ENCODE data around the gene DLGAP5.

Gene DLGAP5

DNA sequence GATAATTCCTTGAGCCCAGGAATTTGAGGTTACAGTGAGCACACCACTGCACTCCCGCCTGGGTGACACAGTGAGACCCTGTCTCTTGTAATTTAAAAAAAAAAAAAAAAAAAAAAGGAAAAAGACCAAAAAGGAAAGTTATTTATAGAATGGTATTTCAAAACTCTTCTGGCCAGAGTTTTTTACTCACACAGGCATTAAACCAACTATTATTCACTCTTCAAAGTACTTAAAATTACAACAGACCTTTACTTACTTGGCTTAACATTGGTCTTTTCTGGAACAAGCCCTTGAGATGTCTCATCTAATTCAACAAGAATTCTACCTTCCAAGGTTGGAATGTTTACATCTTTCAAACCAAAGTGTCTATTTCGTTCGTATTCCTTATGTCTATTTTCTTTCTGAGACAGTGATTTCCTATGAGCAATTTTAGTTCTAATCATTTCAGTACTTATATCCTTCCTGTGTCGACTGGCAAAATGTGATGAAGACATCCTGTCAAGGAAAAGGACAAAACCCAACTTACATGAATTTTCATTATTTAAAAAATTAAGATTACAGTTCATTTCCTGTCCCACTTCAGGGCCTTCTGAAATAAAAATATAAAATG lies 2.6 kb downstream of the DLGAP5 start:
- no peak for DNase-seq

DNA sequence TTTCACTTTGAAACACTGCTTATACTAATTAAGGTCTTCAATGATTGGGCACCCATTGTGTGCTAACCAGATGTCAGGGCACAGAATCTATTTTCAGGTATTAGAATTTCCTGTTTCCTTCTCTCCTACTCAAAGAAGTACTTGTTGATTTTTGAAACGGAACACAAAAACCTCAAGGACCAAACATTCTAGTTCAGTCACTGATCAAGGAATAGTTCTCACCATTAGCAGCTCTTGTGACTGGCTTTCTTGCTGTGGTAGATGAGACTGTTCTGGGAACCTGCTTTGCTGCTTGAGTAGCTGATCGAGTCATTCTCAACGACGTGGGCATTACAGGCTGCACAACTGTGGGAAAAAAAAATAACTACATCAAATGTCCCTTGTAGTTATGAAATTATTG lies 11.0 kb downstream of the DLGAP5 start:
- no peak for DNase-seq

DNA sequence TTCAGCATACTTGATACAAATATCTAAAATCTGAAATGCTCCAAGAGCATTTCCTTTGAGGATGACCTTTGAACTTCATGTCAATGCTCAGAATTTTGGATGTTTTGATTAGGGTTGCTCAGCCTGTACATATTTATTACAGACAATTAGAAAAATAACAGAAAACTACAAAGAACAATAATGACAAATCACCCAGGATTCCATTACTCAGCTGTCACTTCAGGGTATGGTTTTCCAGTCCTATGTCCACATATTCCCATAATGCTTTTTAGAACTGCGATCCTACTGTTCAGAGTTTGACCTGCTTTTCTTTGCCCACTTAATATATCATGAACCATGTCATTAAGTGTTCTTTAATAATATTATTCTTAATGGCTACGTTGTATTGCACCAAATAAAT lies 11.4 kb downstream of the DLGAP5 start:
- no peak for DNase-seq

GRCh38 chr14:55170526-55170925 lies 20.9 kb downstream of the DLGAP5 start:
- DNase-seq = no peak

DNA sequence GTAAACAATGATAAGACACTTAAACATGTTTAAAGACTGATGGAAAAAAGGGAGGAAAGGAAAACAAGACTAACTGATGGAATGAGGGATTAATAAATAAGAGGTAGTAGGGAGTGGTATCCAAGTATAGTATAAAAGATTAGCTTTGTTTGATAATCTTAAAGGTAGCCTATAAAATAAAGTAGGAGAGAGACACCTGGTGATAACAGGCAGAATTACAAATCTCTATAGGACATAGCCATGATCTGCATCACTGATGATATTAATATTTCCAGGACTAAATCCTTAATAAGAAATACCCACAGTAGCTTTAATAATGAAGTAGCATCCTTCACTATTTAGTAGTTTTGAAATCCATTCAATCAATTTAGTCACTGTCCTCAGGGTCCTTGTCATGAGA lies 30.4 kb downstream of the DLGAP5 start:
- DNase-seq = no peak

DNA sequence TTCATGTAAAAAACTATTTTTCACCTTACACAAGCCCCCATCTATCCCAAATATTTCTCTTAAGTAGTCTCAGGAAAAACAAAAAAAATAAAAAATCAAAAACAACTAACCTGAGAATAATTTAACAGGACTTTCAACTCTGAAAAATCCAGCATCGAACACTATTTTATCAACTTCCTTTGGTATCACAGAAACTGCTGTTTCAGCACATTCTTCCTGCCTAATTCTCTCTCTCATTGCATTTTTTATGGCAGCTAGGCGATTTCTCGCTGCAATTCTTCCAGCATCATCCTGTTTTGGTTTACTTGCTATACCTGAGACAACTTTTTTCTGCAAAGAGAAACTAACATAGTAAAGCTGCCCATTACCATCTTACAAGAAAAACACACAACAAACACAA lies 33.0 kb downstream of the DLGAP5 start:
- DNase-seq = no peak

GRCh38 chr14:55157080-55157479 lies 34.3 kb downstream of the DLGAP5 start:
- no peak for DNase-seq

GRCh38 chr14:55153951-55154350 lies 37.4 kb downstream of the DLGAP5 start:
- DNase-seq = no peak

GRCh38 chr14:55152052-55152753 lies 39.2 kb downstream of the DLGAP5 start:
- DNase-seq = no peak

GRCh38 chr14:55151601-55152000 lies 39.8 kb downstream of the DLGAP5 start:
- DNase-seq = no peak

DNA sequence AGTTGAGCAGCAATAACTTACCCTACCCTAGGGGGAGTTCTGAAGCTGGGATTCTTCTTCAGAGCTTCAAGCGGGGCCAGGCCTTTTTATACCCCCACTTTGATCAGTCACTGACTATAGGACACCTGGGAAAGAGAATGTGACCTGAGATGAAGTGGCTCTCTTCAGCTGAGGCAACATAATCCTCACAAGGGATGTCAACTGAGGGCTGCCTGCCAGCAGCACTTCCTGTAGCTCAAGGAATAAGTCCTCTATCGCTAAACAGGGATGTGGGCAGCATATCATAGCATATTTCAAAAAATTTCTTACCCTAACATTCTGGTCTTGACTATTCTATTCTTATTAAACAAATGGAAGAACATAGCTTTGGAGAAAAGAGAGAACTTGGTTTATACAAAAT lies 45.0 kb downstream of the DLGAP5 start:
- no peak for DNase-seq

- DNase-seq = no peak
Observed at GRCh38 chr14:55142466-55142865, 48.9 kb downstream of the DLGAP5 start.

- DNase-seq = no peak
Observed at GRCh38 chr14:55141825-55142224, 49.6 kb downstream of the DLGAP5 start.

GRCh38 chr14:55139696-55140509 lies 51.5 kb downstream of the DLGAP5 start:
- DNase-seq = no peak

- no peak for DNase-seq
Observed at GRCh38 chr14:55139141-55139540, 52.2 kb downstream of the DLGAP5 start.

- no peak for DNase-seq
Observed at GRCh38 chr14:55138091-55138490, 53.3 kb downstream of the DLGAP5 start.

- DNase-seq = no peak
Observed at GRCh38 chr14:55136885-55137786, 54.2 kb downstream of the DLGAP5 start.

GRCh38 chr14:55136241-55136640 lies 55.1 kb downstream of the DLGAP5 start:
- DNase-seq = no peak

GRCh38 chr14:55133416-55133815 lies 58.0 kb downstream of the DLGAP5 start:
- DNase-seq = no peak

DNA sequence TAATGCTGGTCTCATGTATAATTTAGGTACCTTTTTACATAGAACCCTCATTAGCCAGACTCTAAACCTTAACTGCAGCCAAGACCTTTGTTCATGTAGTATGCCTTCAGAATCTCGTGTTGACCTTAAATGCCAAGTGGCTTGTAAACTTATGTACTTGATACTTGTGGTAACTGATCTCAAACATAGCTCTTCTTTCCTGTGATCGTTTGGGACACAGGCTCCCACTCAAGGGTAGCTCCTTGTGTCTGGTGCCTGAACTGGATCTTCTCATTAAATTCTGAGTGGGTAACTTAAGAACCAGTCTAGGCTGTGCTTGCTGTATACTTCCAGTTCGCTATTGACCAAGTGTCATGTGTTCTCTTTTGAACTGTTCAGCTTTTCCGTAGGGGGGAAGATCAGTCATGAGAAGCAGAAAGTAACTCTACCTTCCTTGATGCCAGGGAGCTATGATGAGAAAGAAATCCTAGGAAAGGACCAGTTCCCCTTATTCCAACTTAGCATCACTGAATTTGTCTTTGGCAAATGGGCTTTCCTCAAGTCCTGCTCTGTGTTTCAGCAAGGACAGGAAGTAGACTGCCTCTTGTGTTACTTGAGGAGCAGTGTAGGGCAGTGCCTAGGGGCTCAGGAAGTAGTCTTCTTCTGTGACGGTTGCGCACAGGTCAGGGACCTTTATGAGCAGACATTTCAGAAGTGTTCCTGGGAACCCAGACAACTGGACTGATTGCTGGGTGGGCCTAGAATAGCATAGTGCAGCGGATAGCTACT lies 59.8 kb downstream of the DLGAP5 start:
- no peak for DNase-seq

DNA sequence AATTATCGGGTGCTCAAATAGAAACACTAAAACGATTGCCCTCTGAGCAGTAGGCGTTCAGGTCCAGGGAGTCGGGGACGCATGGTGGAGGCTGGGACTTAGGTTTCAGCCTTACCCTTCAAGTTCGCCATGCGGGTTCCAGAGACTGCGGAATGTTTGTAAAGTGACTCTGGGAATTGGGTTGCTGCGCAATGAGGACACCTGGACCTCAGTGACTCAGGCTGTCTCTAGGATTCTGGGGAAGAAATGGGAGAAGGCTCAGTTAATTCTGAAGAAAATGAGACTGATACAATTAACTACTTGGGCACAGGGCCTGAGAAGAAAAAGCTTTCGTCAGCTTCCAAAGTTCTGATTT lies 61.2 kb downstream of the DLGAP5 start:
- no peak for DNase-seq
